HEK293 (cell line): ENCODE measurements around the gene ESRRA.

Experiments used
- CTCF ChIA-PET: fragments of 350-600 bp; formaldehyde crosslinking; extraction: SDS; loops from one replicate; lab custom pipeline; 2021; ENCODE audit warnings: antibody characterized with exemption; lab: Yijun Ruan, JAX
- POLR2A ChIA-PET: fragments of 300-600 bp; formaldehyde crosslinking; extraction: SDS; loops from one replicate; lab custom pipeline; 2020; ENCODE audit warnings: antibody characterized with exemption, inconsistent platforms; lab: Yijun Ruan, JAX
- H3K27ac ChIP-seq: fragments of 200-500 bp; sonication (Bioruptor generic); 2 replicates; pipeline ENCODE4 v1.5.1; 2014; ENCODE audit warnings: low read depth, low read length, control low read depth, inconsistent platforms; ENCODE audit errors: extremely low read depth
- H3K36me3 ChIP-seq, 2 experiments: fragments of 200-500 bp in 1 of 2; sonication (Bioruptor generic) in 1 of 2; 1 replicate in 1 of 2; 2 replicates in 1 of 2; pipeline ENCODE4 v1.5.1; 2014 to 2017; ENCODE audit warnings: inconsistent platforms in 2 of 2, low read length in 2 of 2; ENCODE audit not compliant: control insufficient read depth in 2 of 2, insufficient read depth in 1 of 2
- H3K4me1 ChIP-seq: fragments of 200-500 bp; sonication (Bioruptor generic); 2 replicates; pipeline ENCODE4 v1.5.1; 2014; ENCODE audit warnings: mild to moderate bottlenecking, low read length, inconsistent platforms; ENCODE audit not compliant: control insufficient read depth, insufficient read depth
- H3K4me3 ChIP-seq: 2 replicates; pipeline ENCODE4 v1.5.1; 2011; ENCODE audit warnings: low read depth, mild to moderate bottlenecking, control low read depth, low read length, moderate library complexity
- H3K9me3 ChIP-seq: fragments of 200-500 bp; sonication (Bioruptor generic); 2 replicates; pipeline ENCODE4 v1.5.1; 2014; ENCODE audit warnings: low read depth, low read length, inconsistent platforms; ENCODE audit not compliant: control insufficient read depth, insufficient read depth
- GLIS1 ChIP-seq: fragments of 450-650 bp; formaldehyde crosslinking; IDR thresholded peaks from 2 replicates; pipeline ENCODE4 v1.5.1; 2016; ENCODE audit warnings: missing biosample characterization, missing genetic modification characterization
- GLIS2 ChIP-seq: fragments of 450-650 bp; formaldehyde crosslinking; IDR thresholded peaks from 2 replicates; pipeline ENCODE4 v1.5.1; 2016; ENCODE audit warnings: missing biosample characterization, missing genetic modification characterization
- KLF1 ChIP-seq: fragments of 450-650 bp; formaldehyde crosslinking; IDR thresholded peaks from 2 replicates; pipeline ENCODE4 v1.5.1; 2016; ENCODE audit warnings: missing biosample characterization, missing genetic modification characterization
- KLF7 ChIP-seq: fragments of 450-650 bp; formaldehyde crosslinking; IDR thresholded peaks from 2 replicates; pipeline ENCODE4 v1.5.1; 2016; ENCODE audit warnings: missing biosample characterization, missing genetic modification characterization, borderline replicate concordance
- REPIN1 ChIP-seq: fragments of 450-650 bp; formaldehyde crosslinking; IDR thresholded peaks from 2 replicates; pipeline ENCODE4 v1.5.1; 2017; ENCODE audit warnings: missing biosample characterization, missing genetic modification characterization, low read depth
- REST ChIP-seq: fragments of 450-650 bp; formaldehyde crosslinking; IDR thresholded peaks from 2 replicates; pipeline ENCODE4 v1.5.1; 2016; ENCODE audit warnings: missing biosample characterization, missing genetic modification characterization
- SALL2 ChIP-seq: fragments of 450-650 bp; formaldehyde crosslinking; IDR thresholded peaks from 2 replicates; pipeline ENCODE4 v1.5.0; 2017; ENCODE audit warnings: missing biosample characterization, mild to moderate bottlenecking, missing genetic modification characterization, borderline replicate concordance
- SCRT1 ChIP-seq: fragments of 450-650 bp; formaldehyde crosslinking; IDR thresholded peaks from 2 replicates; pipeline ENCODE4 v1.5.1; 2016; ENCODE audit warnings: missing biosample characterization, missing genetic modification characterization, borderline replicate concordance
- SP2 ChIP-seq: fragments of 450-650 bp; formaldehyde crosslinking; IDR thresholded peaks from 2 replicates; pipeline ENCODE4 v1.5.1; 2016; ENCODE audit warnings: missing biosample characterization, missing genetic modification characterization
- SP3 ChIP-seq: fragments of 450-650 bp; formaldehyde crosslinking; IDR thresholded peaks from 2 replicates; pipeline ENCODE4 v1.5.1; 2016; ENCODE audit warnings: missing biosample characterization, missing genetic modification characterization
- ZBTB17 ChIP-seq: fragments of 450-650 bp; formaldehyde crosslinking; IDR thresholded peaks from 2 replicates; pipeline ENCODE4 v1.5.1; 2016; ENCODE audit warnings: missing biosample characterization, missing genetic modification characterization
- ZBTB48 ChIP-seq: fragments of 450-650 bp; formaldehyde crosslinking; IDR thresholded peaks from 2 replicates; pipeline ENCODE4 v1.5.1; 2016; ENCODE audit warnings: missing biosample characterization, missing genetic modification characterization
- ZFP41 ChIP-seq: fragments of 450-650 bp; formaldehyde crosslinking; IDR thresholded peaks from 2 replicates; pipeline ENCODE4 v1.5.1; 2016; ENCODE audit warnings: missing biosample characterization, missing genetic modification characterization, borderline replicate concordance
- ZIC2 ChIP-seq: fragments of 450-650 bp; formaldehyde crosslinking; IDR thresholded peaks from 2 replicates; pipeline ENCODE4 v1.5.1; 2016; ENCODE audit warnings: missing biosample characterization, missing genetic modification characterization
- ZNF214 ChIP-seq: fragments of 450-650 bp; formaldehyde crosslinking; IDR thresholded peaks from 2 replicates; pipeline ENCODE4 v1.5.1; 2017; ENCODE audit warnings: missing biosample characterization, mild to moderate bottlenecking, missing genetic modification characterization, borderline replicate concordance
- ZNF221 ChIP-seq: fragments of 450-650 bp; formaldehyde crosslinking; IDR thresholded peaks from 2 replicates; pipeline ENCODE4 v1.5.1; 2017; ENCODE audit warnings: missing biosample characterization, missing genetic modification characterization, borderline replicate concordance
- ZNF335 ChIP-seq: fragments of 450-650 bp; formaldehyde crosslinking; conservative IDR thresholded peaks from 2 replicates; pipeline ENCODE4 v1.5.1; 2016; ENCODE audit warnings: missing biosample characterization, missing genetic modification characterization
- ZNF341 ChIP-seq: fragments of 450-650 bp; formaldehyde crosslinking; IDR thresholded peaks from 2 replicates; pipeline ENCODE4; 2016; ENCODE audit warnings: low read depth, missing biosample characterization, missing genetic modification characterization
- ZNF510 ChIP-seq: fragments of 450-650 bp; formaldehyde crosslinking; IDR thresholded peaks from 2 replicates; pipeline ENCODE4 v1.5.1; 2018; ENCODE audit warnings: mild to moderate bottlenecking, missing genetic modification characterization, missing biosample characterization; ENCODE audit not compliant: insufficient replicate concordance
- ZNF548 ChIP-seq: fragments of 450-650 bp; formaldehyde crosslinking; IDR thresholded peaks from 2 replicates; pipeline ENCODE4 v1.5.1; 2016; ENCODE audit warnings: missing biosample characterization, missing genetic modification characterization
- ZNF610 ChIP-seq: fragments of 450-650 bp; formaldehyde crosslinking; IDR thresholded peaks from 2 replicates; pipeline ENCODE4 v1.5.1; 2016; ENCODE audit warnings: missing biosample characterization, missing genetic modification characterization, borderline replicate concordance
- ZNF623 ChIP-seq: fragments of 450-650 bp; formaldehyde crosslinking; IDR thresholded peaks from 2 replicates; pipeline ENCODE4 v1.5.1; 2016; ENCODE audit warnings: missing biosample characterization, missing genetic modification characterization
- ZNF624 ChIP-seq: fragments of 450-650 bp; formaldehyde crosslinking; IDR thresholded peaks from 2 replicates; pipeline ENCODE4 v1.5.1; 2017; ENCODE audit warnings: missing biosample characterization, missing genetic modification characterization
- ZNF830 ChIP-seq: fragments of 450-650 bp; IDR thresholded peaks from 2 replicates; pipeline ENCODE4 v1.5.0; 2018; ENCODE audit warnings: missing biosample characterization, missing genetic modification characterization, low read depth, mild to moderate bottlenecking, moderate library complexity
- ZNF837 ChIP-seq: fragments of 450-650 bp; formaldehyde crosslinking; IDR thresholded peaks from 2 replicates; pipeline ENCODE4 v1.5.1; 2016; ENCODE audit warnings: missing biosample characterization, missing genetic modification characterization
- ZXDB ChIP-seq: fragments of 450-650 bp; formaldehyde crosslinking; IDR thresholded peaks from 2 replicates; pipeline ENCODE4 v1.5.1; 2016; ENCODE audit warnings: missing biosample characterization, missing genetic modification characterization
- TF ChIP-seq, protein P1 (sequence below): fragments of 450-650 bp; formaldehyde crosslinking; IDR thresholded peaks from 2 replicates; pipeline ENCODE4 v1.5.1; 2017; ENCODE audit warnings: missing biosample characterization, missing genetic modification characterization
- TF ChIP-seq, protein P2 (sequence below): fragments of 450-650 bp; formaldehyde crosslinking; IDR thresholded peaks from 2 replicates; pipeline ENCODE4 v1.5.1; 2016; ENCODE audit warnings: missing biosample characterization, missing genetic modification characterization

The ESRRA gene

GRCh38 chr11:64357446-64357845 is 52.1 kb downstream of the ESRRA start:
- no peaks in the 10 kb centered on the region; the same call in 1 of the 2 replicates for H3K4me1 ChIP-seq
- POLR2A ChIA-PET: interaction anchor here (0.6 to 1.6 kb wide), 4 partner anchors 19 to 181 kb away, joined by 4 to 7 read pairs (median 4); partner anchors contain the start of genes NUDT22 and TRPT1

DNA sequence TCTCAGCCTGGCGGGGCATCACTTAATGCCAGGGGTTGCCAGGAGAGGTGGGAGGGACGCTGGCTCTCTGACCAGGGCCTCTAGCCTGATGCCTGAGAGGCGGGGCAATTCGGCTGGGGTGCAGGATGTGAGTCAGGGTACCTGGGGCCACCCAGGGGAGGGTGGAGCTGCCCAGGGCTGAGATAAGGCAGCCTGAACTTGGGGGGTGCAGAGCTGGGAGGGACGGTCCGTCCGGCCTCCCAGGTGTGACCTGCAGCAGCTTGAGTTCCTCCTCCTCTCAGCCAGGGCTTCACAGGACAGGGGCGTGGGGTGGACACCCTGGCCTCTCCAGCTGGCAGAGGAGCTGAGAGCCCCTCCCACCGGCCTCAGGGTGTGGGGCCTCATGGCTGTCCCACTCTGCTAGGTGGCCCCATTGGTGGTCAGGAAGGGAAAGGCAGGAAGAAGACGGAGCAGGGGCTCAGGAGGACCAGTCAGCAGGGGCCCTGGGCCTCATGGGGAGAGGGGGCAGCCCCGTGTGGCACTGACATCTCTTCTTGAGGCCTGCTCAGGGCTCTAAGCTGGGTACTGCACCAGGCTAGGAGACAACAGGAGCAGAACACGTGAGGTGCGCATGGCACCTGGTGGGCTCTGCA is 52.7 kb downstream of the ESRRA start:
- POLR2A ChIA-PET: interaction anchor here (1.6 to 1.8 kb wide), 2 partner anchors 40 to 132 kb away, joined by 4 to 14 read pairs; partner anchors contain the start of genes NUDT22, PRDX5, TRMT112 and TRPT1
- Histone ChIP-seq H3K4me3 (no peak overlapping the region), H3K27ac (no peak overlapping the region; the same call in 1 of the 2 replicates)
- peak; percentile 46 for TF ChIP-seq ZIC2 (tag by site-specific recombination)
- no peak for TF ChIP-seq ZBTB48 (tag by site-specific recombination)
- TF ChIP-seq ZFP41 (tag by site-specific recombination): no peak
- TF ChIP-seq ZNF221 (tag by site-specific recombination): no peak
- peak; percentile 41 for TF ChIP-seq GLIS1
- 0 out of 2 replicates have a peak, but pooled peaks have one; percentile 28 for TF ChIP-seq SP3 (tag by site-specific recombination)
- TF ChIP-seq SP2: peak; percentile 24; the same call in 1 of the 2 replicates
- TF ChIP-seq ZNF335 (tag by site-specific recombination): peak; percentile 77
- TF ChIP-seq KLF7: no peak
- TF ChIP-seq GLIS2 (tag by site-specific recombination): peak; percentile 55
- TF ChIP-seq REST (tag by site-specific recombination): no peak
- no peak for TF ChIP-seq ZNF610
- peak; percentile 39; the same call in 1 of the 2 replicates for TF ChIP-seq KLF1
- peak; percentile 63; the same call in 1 of the 2 replicates for TF ChIP-seq ZNF341 (tag by site-specific recombination)
- TF ChIP-seq REPIN1: no peak
- TF ChIP-seq, all 188 proteins: peak for 8
- Histone ChIP-seq H3K36me3 (peaks cover 0 to 27% of the 10 kb centered on the region in 2 experiments; a peak in 1 of 3 replicates), H3K4me1 (no peaks in the 10 kb centered on the region; the same call in 1 of the 2 replicates), H3K9me3 (no peaks in the 10 kb centered on the region)
- CTCF ChIA-PET: interaction anchor here (0.8 to 7.8 kb wide), 6 partner anchors 23 to 293 kb away, joined by 3 to 81 read pairs (median 23); partner anchors contain the start of genes PRDX5 and TRMT112

More at GRCh38 chr11:64357446-64357845, 52.1 kb downstream of the ESRRA start:
- CTCF ChIA-PET: interaction anchor here (0.5 to 7.8 kb wide), 15 partner anchors 14 to 302 kb away, joined by 3 to 86 read pairs (median 7); partner anchors contain the start of genes CATSPERZ, CCDC88B, ESRRA and PRDX5
- no peak for TF ChIP-seq ZNF837 (tag by site-specific recombination)
- no peak for TF ChIP-seq ZNF623
- no peak for TF ChIP-seq ZXDB (tag by site-specific recombination)
- TF ChIP-seq, protein P1, sequence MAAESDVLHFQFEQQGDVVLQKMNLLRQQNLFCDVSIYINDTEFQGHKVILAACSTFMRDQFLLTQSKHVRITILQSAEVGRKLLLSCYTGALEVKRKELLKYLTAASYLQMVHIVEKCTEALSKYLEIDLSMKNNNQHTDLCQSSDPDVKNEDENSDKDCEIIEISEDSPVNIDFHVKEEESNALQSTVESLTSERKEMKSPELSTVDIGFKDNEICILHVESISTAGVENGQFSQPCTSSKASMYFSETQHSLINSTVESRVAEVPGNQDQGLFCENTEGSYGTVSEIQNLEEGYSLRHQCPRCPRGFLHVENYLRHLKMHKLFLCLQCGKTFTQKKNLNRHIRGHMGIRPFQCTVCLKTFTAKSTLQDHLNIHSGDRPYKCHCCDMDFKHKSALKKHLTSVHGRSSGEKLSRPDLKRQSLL (tag by site-specific recombination): no peak
- TF ChIP-seq ZNF214 (tag by site-specific recombination): no peak
- no peak for TF ChIP-seq ZBTB17 (tag by site-specific recombination)
- TF ChIP-seq ZNF510 (tag by site-specific recombination): no peak
- no peak for TF ChIP-seq ZNF548 (tag by site-specific recombination)
- TF ChIP-seq, protein P2, sequence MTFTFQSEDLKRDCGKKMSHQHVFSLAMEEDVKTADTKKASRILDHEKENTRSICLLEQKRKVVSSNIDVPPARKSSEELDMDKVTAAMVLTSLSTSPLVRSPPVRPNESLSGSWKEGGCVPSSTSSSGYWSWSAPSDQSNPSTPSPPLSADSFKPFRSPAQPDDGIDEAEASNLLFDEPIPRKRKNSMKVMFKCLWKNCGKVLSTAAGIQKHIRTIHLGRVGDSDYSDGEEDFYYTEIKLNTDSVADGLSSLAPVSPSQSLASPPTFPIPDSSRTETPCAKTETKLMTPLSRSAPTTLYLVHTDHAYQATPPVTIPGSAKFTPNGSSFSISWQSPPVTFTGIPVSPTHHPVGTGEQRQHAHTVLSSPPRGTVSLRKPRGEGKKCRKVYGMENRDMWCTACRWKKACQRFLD (tag by site-specific recombination): no peak
- no peak for TF ChIP-seq SP3 (tag by site-specific recombination)
- TF ChIP-seq SALL2 (tag by site-specific recombination): no peak
- TF ChIP-seq SCRT1 (tag by site-specific recombination): no peak
- no peak for TF ChIP-seq ZNF830
- TF ChIP-seq ZNF624 (tag by site-specific recombination): no peak
- no peak overlapping the region for H3K27ac ChIP-seq
- no peaks in the 10 kb centered on the region for H3K9me3 ChIP-seq
- peaks cover 0 to 22% of the 10 kb centered on the region in 2 experiments; a peak in 1 of 3 replicates for H3K36me3 ChIP-seq
- no peak overlapping the region for H3K4me3 ChIP-seq
